Activated CD4-positive, CD25-positive, alpha-beta regulatory T cell treated with anti-CD3 and anti-CD28 coated beads, Interleukin-2, amount 50 U/mL, for 24 hours (primary cell): ENCODE data around the gene GRB7.

Source experiments
- ATAC-seq, 2 donors: fragments of 150-1000 bp; cut with Tn5 transposase; one replicate each; pipeline ENCODE4 v1.10.0; 2021; ENCODE audit warnings: mild to moderate bottlenecking in 1 of 2, moderate library complexity in 1 of 2

Gene GRB7

DNA sequence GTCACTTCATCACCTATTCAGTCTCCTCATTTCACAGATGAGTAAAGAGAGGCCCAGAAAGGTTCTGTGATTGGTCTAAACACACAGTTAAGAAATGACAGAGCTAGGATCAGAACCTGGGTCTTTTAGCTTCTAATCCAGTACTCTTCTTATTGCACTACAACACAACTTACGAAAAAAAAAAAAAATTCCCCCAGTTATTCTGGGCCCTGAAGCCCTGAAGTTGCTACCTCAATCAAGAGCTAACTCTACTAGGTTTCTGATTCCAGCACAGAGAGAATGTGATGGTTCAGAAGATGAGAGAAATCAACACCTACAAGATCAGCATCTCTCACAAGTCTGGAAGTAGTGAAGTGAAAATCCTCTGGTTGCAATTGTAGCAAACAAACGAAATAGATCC lies 37.3 kb downstream of the GRB7 start:
- ATAC-seq: peak; percentile 5 to 13

DNA sequence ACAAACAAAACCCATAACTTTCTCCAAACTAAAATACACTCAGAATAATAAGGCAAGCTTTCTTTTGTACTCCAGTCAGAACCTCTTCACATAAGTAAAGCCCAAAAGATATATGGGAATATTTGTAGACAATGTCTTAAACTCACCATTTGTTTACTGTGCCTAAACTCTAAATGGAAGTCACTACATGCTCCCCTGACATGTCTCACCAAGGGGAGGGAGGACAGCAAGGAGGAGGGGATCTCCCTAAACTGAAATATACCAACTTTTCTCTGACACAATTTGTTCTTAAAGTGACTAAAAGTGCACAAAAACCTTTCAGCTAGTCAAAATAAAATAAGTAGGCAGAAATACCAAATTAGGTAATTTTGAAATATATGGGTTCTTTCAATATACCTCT lies 38.5 kb downstream of the GRB7 start:
- peak; percentile 19 to 28 for ATAC-seq

DNA sequence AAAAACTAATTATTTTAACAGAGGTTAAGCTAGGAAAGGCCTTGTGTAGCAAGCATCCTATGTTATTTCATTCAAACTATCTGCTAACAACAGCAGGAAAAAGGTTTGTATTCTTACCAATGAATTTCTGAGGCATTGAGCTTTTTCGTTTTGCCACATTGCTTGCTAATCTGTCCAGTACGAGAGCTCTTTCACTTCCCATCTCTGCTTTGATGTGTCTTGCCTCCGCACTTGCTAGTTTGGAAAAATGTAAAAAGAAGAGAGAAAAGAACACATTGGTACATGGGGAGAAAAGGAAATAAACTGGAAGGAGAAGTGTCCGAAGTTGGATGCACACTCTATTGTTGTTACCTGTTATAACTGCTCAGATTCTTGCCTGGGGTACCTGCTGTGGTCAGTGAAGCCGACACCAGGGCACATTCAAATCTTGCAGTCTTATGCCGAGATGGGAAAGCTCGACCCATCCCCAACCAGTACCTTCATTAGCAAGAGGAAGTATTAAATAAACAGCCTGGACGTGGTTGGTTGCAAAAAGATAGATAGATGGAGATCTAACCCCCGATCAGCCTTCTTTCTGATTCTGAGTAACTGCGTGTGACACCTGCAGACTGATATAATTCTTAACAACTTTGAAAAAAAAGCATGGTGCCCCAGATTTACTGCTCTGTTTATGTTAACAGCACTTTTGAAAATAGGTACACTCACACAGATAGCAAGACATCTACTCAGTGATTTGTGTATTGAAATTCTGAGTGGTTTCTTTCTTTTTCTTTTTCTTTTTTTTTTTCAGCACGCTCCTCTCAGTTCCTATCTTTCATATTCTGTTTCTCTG lies 40.0 kb downstream of the GRB7 start:
- peak; percentile 85 for ATAC-seq

- ATAC-seq: no peak
Observed at GRCh38 chr17:39781031-39781860, 43.5 kb downstream of the GRB7 start.

DNA sequence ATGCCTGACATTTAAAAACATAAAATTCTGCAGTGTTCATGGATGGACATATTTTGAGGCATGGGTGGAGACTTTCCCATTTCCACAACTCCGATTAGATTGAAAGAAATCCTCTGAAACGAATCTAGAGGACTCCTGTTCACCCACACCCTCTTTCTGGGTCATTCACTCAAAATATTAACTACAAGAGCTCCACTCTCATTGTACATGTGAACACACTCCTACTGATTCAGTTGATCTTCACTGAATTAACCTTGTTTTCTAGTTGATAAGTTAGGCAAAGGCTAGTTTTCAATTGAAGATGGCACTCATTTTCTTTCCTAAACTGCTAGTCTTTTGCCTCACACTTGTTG lies 44.1 kb downstream of the GRB7 start:
- ATAC-seq: no peak

- no peak for ATAC-seq
Observed at GRCh38 chr17:39782481-39782880, 44.7 kb downstream of the GRB7 start.

- no peak for ATAC-seq
Observed at GRCh38 chr17:39782980-39783379, 45.2 kb downstream of the GRB7 start.

- no peak for ATAC-seq
Observed at GRCh38 chr17:39787041-39787440, 49.3 kb downstream of the GRB7 start.

- ATAC-seq: no peak
Observed at GRCh38 chr17:39787743-39788484, 50.2 kb downstream of the GRB7 start.

DNA sequence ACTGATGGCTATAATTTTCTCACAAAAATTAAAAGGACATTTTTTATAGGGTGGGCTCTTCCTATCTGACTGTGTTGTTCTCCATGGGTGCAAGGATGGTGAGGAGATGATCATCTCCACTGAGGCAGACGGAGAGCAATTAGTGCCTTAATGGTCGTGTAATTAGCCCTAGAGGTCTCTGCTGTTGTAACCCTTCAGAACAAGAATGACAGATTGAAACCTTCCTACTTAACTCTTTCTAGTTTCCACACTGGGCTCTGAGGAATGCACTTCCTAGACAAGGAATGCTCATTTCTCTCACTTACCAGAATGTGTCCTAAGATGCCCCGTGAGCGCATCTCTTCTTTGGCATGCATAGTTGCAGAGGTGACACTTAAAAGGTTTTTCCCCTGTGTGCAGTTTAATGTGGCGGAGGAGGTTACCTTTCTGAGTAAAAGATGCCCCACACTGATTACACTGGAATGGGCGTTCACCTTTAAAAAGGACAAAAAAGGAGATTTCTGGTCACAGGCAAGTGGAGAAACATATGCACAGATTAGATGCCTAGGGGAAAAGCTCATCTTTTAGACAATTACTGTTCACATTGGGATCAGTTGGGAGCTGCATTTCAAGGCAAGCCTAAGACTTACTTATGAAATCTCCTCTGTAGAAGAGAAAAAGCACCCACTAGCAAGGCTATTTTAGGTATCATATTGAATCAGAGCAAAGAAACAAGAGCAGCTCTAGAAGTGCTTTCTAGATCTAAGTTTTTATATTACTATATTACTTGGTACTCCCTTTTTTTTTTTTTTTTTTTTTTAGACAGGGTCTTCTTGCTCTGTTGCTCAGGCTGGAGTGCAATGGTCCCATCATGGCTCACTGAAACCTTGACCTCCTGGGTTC lies 53.6 kb downstream of the GRB7 start:
- ATAC-seq: peak; percentile 82 to 85

- peak; percentile 35 to 44 for ATAC-seq
Observed at GRCh38 chr17:39792526-39793221, 54.9 kb downstream of the GRB7 start.

GRCh38 chr17:39793301-39793872 lies 55.6 kb downstream of the GRB7 start:
- ATAC-seq: no peak

GRCh38 chr17:39794249-39794970 lies 56.7 kb downstream of the GRB7 start:
- peak; percentile 46 for ATAC-seq
